Measurements from ENCODE around the gene PILRA. TPM values are rescaled to one million over a fixed set of nuclear protein-coding genes. Genes with fewer than 3 reads are reported as not detected.
A peak's percentile ranks its signal among the peaks of the same experiment; 100 is the strongest.

Gene PILRA
- total and polyA plus RNA-seq, 2 of the 13 experiments (the other 11 are each of a cell fraction or from before 2014, with no cell fraction given): 0.13 to 1.3 TPM

DNA sequence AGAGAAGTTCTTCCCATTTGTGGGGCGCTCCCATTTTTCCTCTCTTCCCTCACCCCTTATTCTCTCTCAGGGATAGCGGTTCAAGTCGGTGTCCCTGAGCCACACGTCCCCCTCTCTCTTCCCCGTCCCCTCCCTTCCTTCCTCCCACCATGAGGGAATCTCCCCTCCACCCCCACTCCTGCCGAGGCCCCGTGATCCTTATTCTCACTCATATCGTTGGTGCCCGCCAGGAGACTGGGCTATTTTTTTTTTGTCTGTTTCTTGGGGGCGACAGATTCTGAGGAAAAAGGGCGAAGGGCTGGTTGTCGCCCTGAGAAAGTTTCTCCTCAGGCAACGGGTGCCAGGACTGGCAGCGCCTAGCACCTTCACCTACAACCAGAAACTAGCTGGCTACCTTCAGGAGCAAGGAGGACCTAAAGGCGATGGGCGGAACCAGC is 54.5 kb downstream of the PILRA start:
- H4K20me1 ChIP-seq (ENCODE audit: insufficient read depth, low read length): no peaks in the 10 kb centered on the region; the same call in 1 of the 2 replicates
- H3K9ac ChIP-seq (ENCODE audit: insufficient read depth, low read depth, low read length): no peak overlapping the region
- ChIA-PET POLR2A (interaction anchor here (1.0 to 4.8 kb wide), 27 partner anchors 8 to 699 kb away, joined by 3 to 199 read pairs (median 9); partner anchors contain the start of genes AGFG2, AP4M1, FBXO24 and LAMTOR4), CTCF (ENCODE audit: low intra/inter-chr PET ratio, low total read pairs) (no interaction called here)
- no peaks in the 10 kb centered on the region; a peak in 1 of 5 replicates for H3K27me3 ChIP-seq (ENCODE audit: control insufficient read depth in 1 of 2, insufficient read depth in 2 of 2, low read length in 2 of 2)
- H3K9me3 ChIP-seq (ENCODE audit: low read length): no peaks in the 10 kb centered on the region
- no peak for ATAC-seq
- no peak overlapping the region for H3K27ac ChIP-seq (ENCODE audit: extremely low read length, insufficient read depth, low read length)
- peak overlapping the region in 1 of 3 experiments; percentile 75; a peak in 3 of 6 replicates for H3K4me3 ChIP-seq (replicated peaks in 1 of 3; ENCODE audit: insufficient read depth in 1 of 3, low read depth in 2 of 3, low read length in 3 of 3)
- intact Hi-C loops (cut with micrococcal nuclease; ENCODE audit: unreplicated experiment): loop anchor here (2.0 kb wide), 1 partner anchor 17 kb away; no protein-coding TSS in a partner anchor
- no peak for DNase-seq (ENCODE audit: low spot score)
- peaks cover 31% of the 10 kb centered on the region for H3K4me1 ChIP-seq (ENCODE audit: insufficient read depth, low read length)
- FAIRE-seq: no peak
- in situ Hi-C loops (cut with HindIII; ENCODE audit: extremely low pct_ligation_motif_present, low pct_unique_long_range_greater_than_20kb): no loop called here
- H3K36me3 ChIP-seq (replicated peaks in 1 of 2; ENCODE audit: control insufficient read depth in 1 of 2, insufficient read depth in 2 of 2, low read length in 2 of 2): peaks cover 0 to 15% of the 10 kb centered on the region in 2 experiments; a peak in 2 of 5 replicates
- WGBS (ENCODE audit: low lambda C conversion rate): 97% methylated on average over 14 of the region's 16 CpGs
- BruUV-seq (replicated peaks): no TSS peak
- peaks cover 23% of the 10 kb centered on the region for H3K79me2 ChIP-seq (ENCODE audit: insufficient read depth, low read length)
- H3K4me2 ChIP-seq (ENCODE audit: low read depth, low read length): peak overlapping the region; percentile 94
- peak overlapping the region; percentile 31 for H2AFZ ChIP-seq (ENCODE audit: low read length)
- no peak for TF ChIP-seq ZNF224 (CRISPR knock-in tag; IDR thresholded peaks at IDR 0.05)
- TF ChIP-seq SMAD9 (CRISPR knock-in tag; IDR thresholded peaks at IDR 0.05): no peak
- no peak for TF ChIP-seq ZNF607 (CRISPR knock-in tag; IDR thresholded peaks at IDR 0.05; ENCODE audit: borderline replicate concordance)
- TF ChIP-seq GFI1 (CRISPR knock-in tag; IDR thresholded peaks at IDR 0.05; ENCODE audit: borderline replicate concordance): 0 out of 2 replicates have a peak, but pooled peaks have one; percentile 77
- no peak for TF ChIP-seq ZMYM3 (CRISPR knock-in tag; IDR thresholded peaks at IDR 0.05)
- TF ChIP-seq XRCC5 (optimal IDR thresholded peaks at IDR 0.05; ENCODE audit: low read length): no peak
- TF ChIP-seq ZZZ3 (CRISPR knock-in tag; IDR thresholded peaks at IDR 0.05; ENCODE audit: borderline replicate concordance): no peak
- TF ChIP-seq, protein P1, sequence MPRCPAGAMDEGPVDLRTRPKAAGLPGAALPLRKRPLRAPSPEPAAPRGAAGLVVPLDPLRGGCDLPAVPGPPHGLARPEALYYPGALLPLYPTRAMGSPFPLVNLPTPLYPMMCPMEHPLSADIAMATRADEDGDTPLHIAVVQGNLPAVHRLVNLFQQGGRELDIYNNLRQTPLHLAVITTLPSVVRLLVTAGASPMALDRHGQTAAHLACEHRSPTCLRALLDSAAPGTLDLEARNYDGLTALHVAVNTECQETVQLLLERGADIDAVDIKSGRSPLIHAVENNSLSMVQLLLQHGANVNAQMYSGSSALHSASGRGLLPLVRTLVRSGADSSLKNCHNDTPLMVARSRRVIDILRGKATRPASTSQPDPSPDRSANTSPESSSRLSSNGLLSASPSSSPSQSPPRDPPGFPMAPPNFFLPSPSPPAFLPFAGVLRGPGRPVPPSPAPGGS (CRISPR knock-in tag; IDR thresholded peaks at IDR 0.05): no peak
- 0 out of 2 replicates have a peak, but pooled peaks have one; percentile 4 for TF ChIP-seq ZNF776 (CRISPR knock-in tag; IDR thresholded peaks at IDR 0.05)
- TF ChIP-seq, protein P2, sequence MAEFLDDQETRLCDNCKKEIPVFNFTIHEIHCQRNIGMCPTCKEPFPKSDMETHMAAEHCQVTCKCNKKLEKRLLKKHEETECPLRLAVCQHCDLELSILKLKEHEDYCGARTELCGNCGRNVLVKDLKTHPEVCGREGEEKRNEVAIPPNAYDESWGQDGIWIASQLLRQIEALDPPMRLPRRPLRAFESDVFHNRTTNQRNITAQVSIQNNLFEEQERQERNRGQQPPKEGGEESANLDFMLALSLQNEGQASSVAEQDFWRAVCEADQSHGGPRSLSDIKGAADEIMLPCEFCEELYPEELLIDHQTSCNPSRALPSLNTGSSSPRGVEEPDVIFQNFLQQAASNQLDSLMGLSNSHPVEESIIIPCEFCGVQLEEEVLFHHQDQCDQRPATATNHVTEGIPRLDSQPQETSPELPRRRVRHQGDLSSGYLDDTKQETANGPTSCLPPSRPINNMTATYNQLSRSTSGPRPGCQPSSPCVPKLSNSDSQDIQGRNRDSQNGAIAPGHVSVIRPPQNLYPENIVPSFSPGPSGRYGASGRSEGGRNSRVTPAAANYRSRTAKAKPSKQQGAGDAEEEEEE (CRISPR knock-in tag; IDR thresholded peaks at IDR 0.05; ENCODE audit: borderline replicate concordance): 0 out of 2 replicates have a peak, but pooled peaks have one; percentile 51
- TF ChIP-seq, protein P3, sequence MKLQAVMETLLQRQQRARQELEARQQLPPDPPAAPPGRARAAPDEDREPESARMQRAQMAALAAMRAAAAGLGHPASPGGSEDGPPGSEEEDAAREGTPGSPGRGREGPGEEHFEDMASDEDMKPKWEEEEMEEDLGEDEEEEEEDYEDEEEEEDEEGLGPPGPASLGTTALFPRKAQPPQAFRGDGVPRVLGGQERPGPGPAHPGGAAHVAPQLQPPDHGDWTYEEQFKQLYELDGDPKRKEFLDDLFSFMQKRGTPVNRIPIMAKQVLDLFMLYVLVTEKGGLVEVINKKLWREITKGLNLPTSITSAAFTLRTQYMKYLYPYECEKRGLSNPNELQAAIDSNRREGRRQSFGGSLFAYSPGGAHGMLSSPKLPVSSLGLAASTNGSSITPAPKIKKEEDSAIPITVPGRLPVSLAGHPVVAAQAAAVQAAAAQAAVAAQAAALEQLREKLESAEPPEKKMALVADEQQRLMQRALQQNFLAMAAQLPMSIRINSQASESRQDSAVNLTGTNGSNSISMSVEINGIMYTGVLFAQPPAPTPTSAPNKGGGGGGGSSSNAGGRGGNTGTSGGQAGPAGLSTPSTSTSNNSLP (IDR thresholded peaks at IDR 0.05; ENCODE audit: low read depth, low read length): no peak
- TF ChIP-seq ZMYM2 (CRISPR knock-in tag; IDR thresholded peaks at IDR 0.05): peak; percentile 84; the same call in 1 of the 2 replicates
- 0 out of 2 replicates have a peak, but pooled peaks have one; percentile 21 for TF ChIP-seq TRIM24 (CRISPR knock-in tag; IDR thresholded peaks at IDR 0.05)
- TF ChIP-seq THYN1 (CRISPR knock-in tag; IDR thresholded peaks at IDR 0.05; ENCODE audit: borderline replicate concordance, low read depth): no peak
- no peak for TF ChIP-seq NBN (conservative IDR thresholded peaks at IDR 0.05)
- peak; percentile 12 for TF ChIP-seq PRPF4 (IDR thresholded peaks at IDR 0.05; ENCODE audit: low read depth, low read length, poor library complexity, severe bottlenecking)
- 0 out of 2 replicates have a peak, but pooled peaks have one; percentile 61 for TF ChIP-seq FLYWCH1 (CRISPR knock-in tag; IDR thresholded peaks at IDR 0.05)
- TF ChIP-seq ZNF138 (CRISPR knock-in tag; IDR thresholded peaks at IDR 0.05; ENCODE audit: low read depth): no peak
- no peak for TF ChIP-seq HOXA7 (CRISPR knock-in tag; IDR thresholded peaks at IDR 0.05)

All from HepG2 (cell line).